H1 (cell line): ENCODE results near the gene MYO15B. TPM values are rescaled to one million over a fixed set of nuclear protein-coding genes. Genes with fewer than 3 reads are reported as not detected.

ENCODE experiments used
- CTCF ChIA-PET: fragments of 300-600 bp; sonication (Branson Sonifier 250); formaldehyde crosslinking; loops from one replicate; lab custom pipeline; 2021; ENCODE audit not compliant: partially characterized antibody; lab: Charles Lee
- POLR2A ChIA-PET: fragments of 300-600 bp; sonication (Branson Sonifier 250); formaldehyde crosslinking; loops from one replicate; lab custom pipeline; 2021; ENCODE audit warnings: inconsistent platforms; ENCODE audit not compliant: partially characterized antibody; lab: Charles Lee
- DNase-seq, 2 experiments: peaks; one replicate each; pipeline versions ENCODE4 v3.0.0 to v3.0.0-alpha.2; 2010 to 2022; ENCODE audit warnings: low spot score in 2 of 2, low read depth in 1 of 2, mixed read lengths in 1 of 2
- FAIRE-seq: peaks from 2 replicates; lab custom pipeline; 2011; peaks lifted over from hg19 to GRCh38; lab: Jason Lieb, UNC
- H2AFZ ChIP-seq: 2 replicates; pipeline ENCODE4 v1.8.1; 2012; ENCODE audit warnings: low read length, inconsistent platforms
- H2AK5ac ChIP-seq: 2 replicates; pipeline ENCODE4 v1.6.1; 2013; ENCODE audit warnings: low read depth, low read length
- H2BK120ac ChIP-seq: replicated peaks from 2 replicates; pipeline ENCODE3; 2013; ENCODE audit warnings: low read depth, low read length, inconsistent platforms
- H2BK12ac ChIP-seq: 2 replicates; pipeline ENCODE4 v1.6.1; 2013; ENCODE audit warnings: low read depth, low read length
- H2BK15ac ChIP-seq: 2 replicates; pipeline ENCODE4 v1.6.1; 2013; ENCODE audit warnings: low read length
- H2BK20ac ChIP-seq: 2 replicates; pipeline ENCODE4 v1.6.1; 2013; ENCODE audit warnings: low read length
- H2BK5ac ChIP-seq: 2 replicates; pipeline ENCODE4 v1.6.1; 2013; ENCODE audit warnings: low read depth, low read length
- H3K14ac ChIP-seq: 2 replicates; pipeline ENCODE4 v1.6.1; 2013; ENCODE audit warnings: inconsistent platforms; ENCODE audit not compliant: insufficient read length
- H3K18ac ChIP-seq: 2 replicates; pipeline ENCODE4 v1.6.1; 2013; ENCODE audit warnings: low read length; ENCODE audit errors: extremely low read depth
- H3K23ac ChIP-seq: 2 replicates; pipeline ENCODE4 v1.6.1; 2013; ENCODE audit warnings: inconsistent platforms; ENCODE audit not compliant: insufficient read length
- H3K23me2 ChIP-seq: 2 replicates; pipeline ENCODE4 v1.6.1; 2013; ENCODE audit warnings: low read depth, low read length
- H3K27ac ChIP-seq: 2 replicates; pipeline ENCODE4 v1.6.1; 2011; ENCODE audit warnings: low read depth, low read length, inconsistent platforms
- H3K27me3 ChIP-seq, 4 experiments: replicated peaks in 1 of 4; 1 replicate in 1 of 4; 2 replicates in 3 of 4; pipeline versions ENCODE4 v1.6.1 to v1.8.1; 2011 to 2013; ENCODE audit warnings: low read length in 3 of 4, mild to moderate bottlenecking in 3 of 4, inconsistent platforms in 2 of 4, mixed read lengths in 2 of 4, moderate library complexity in 1 of 4; ENCODE audit not compliant: control insufficient read depth in 3 of 4, insufficient read depth in 3 of 4; ENCODE audit errors: extremely low read depth in 1 of 4
- H3K36me3 ChIP-seq, 4 experiments: 2 replicates each; pipeline versions ENCODE4 v1.6.1 to v1.8.1; 2011 to 2013; ENCODE audit warnings: mild to moderate bottlenecking in 4 of 4, low read length in 3 of 4, moderate library complexity in 2 of 4, control low read depth in 1 of 4, inconsistent platforms in 1 of 4; ENCODE audit not compliant: insufficient read depth in 4 of 4, control insufficient read depth in 2 of 4
- H3K4ac ChIP-seq: replicated peaks from 2 replicates; pipeline ENCODE3; 2013; ENCODE audit warnings: low read length, low read depth, mixed read lengths, inconsistent platforms; ENCODE audit not compliant: insufficient read length
- H3K4me1 ChIP-seq, 4 experiments: replicated peaks in 1 of 4; 1 replicate in 1 of 4; 2 replicates in 3 of 4; pipeline versions ENCODE4 v1.6.1 to v1.8.1; 2011 to 2013; ENCODE audit warnings: low read length in 3 of 4, inconsistent platforms in 2 of 4, mixed read lengths in 1 of 4; ENCODE audit not compliant: insufficient read depth in 4 of 4, control insufficient read depth in 3 of 4
- H3K4me2 ChIP-seq, 2 experiments: 2 replicates each; pipeline versions ENCODE4 v1.6.1 to v1.8.1; 2011 to 2013; ENCODE audit warnings: low read depth in 2 of 2, low read length in 2 of 2, control low read depth in 1 of 2, inconsistent platforms in 1 of 2, mild to moderate bottlenecking in 1 of 2; ENCODE audit not compliant: insufficient read depth in 1 of 2
- H3K4me3 ChIP-seq, 4 experiments: fragments of 200-600, 300-600 bp in 1 of 4; sonication (generic), shearing (Covaris generic), sonication (Bioruptor Twin) in 1 of 4; 2 replicates each; pipeline versions ENCODE4 v1.5.1 to v1.8.1; 2011 to 2016; ENCODE audit warnings: low read length in 4 of 4, low read depth in 3 of 4, control low read depth in 2 of 4, inconsistent platforms in 2 of 4, mild to moderate bottlenecking in 2 of 4, mixed read lengths in 1 of 4, moderate library complexity in 1 of 4; ENCODE audit not compliant: insufficient read depth in 2 of 4; ENCODE audit errors: extremely low read depth in 1 of 4
- H3K56ac ChIP-seq: replicated peaks from 2 replicates; pipeline ENCODE3; 2013; ENCODE audit warnings: low read depth, mild to moderate bottlenecking, mixed read lengths, low read length, inconsistent platforms; ENCODE audit not compliant: insufficient read length
- H3K79me1 ChIP-seq: 2 replicates; pipeline ENCODE4 v1.6.1; 2013; ENCODE audit warnings: low read depth, low read length, control low read depth
- H3K79me2 ChIP-seq, 2 experiments: 2 replicates each; pipeline versions ENCODE4 v1.6.1 to v1.8.1; 2012 to 2013; ENCODE audit warnings: low read length in 2 of 2, mild to moderate bottlenecking in 2 of 2, inconsistent platforms in 1 of 2; ENCODE audit not compliant: insufficient read depth in 2 of 2, control insufficient read depth in 1 of 2
- H3K9ac ChIP-seq, 4 experiments: replicated peaks in 1 of 4; 1 replicate in 1 of 4; 2 replicates in 3 of 4; pipeline versions ENCODE4 v1.6.1 to v1.8.1; 2011 to 2013; ENCODE audit warnings: low read depth in 3 of 4, low read length in 3 of 4, control low read depth in 2 of 4, mild to moderate bottlenecking in 2 of 4, moderate library complexity in 2 of 4, inconsistent platforms in 1 of 4; ENCODE audit errors: extremely low read depth in 1 of 4
- H3K9me3 ChIP-seq, 2 experiments: 2 replicates each; pipeline versions ENCODE4 v1.6.1 to v1.8.1; 2012 to 2013; ENCODE audit warnings: mild to moderate bottlenecking in 2 of 2, moderate library complexity in 2 of 2, control low read depth in 1 of 2, inconsistent platforms in 1 of 2, low read depth in 1 of 2, low read length in 1 of 2, mixed read lengths in 1 of 2; ENCODE audit not compliant: insufficient read depth in 2 of 2
- H4K20me1 ChIP-seq, 2 experiments: replicated peaks in 1 of 2; 2 replicates each; pipeline versions ENCODE3 to v1.8.1; 2011 to 2013; ENCODE audit warnings: inconsistent platforms in 2 of 2, low read length in 2 of 2, mild to moderate bottlenecking in 1 of 2; ENCODE audit not compliant: insufficient read depth in 2 of 2, control insufficient read depth in 1 of 2
- H4K5ac ChIP-seq: 2 replicates; pipeline ENCODE4 v1.6.1; 2013; ENCODE audit warnings: low read length, low read depth, mixed read lengths, inconsistent platforms; ENCODE audit not compliant: insufficient read length
- H4K8ac ChIP-seq: 2 replicates; pipeline ENCODE4 v1.8.0; 2013; ENCODE audit warnings: mild to moderate bottlenecking, moderate library complexity, low read length, inconsistent platforms; ENCODE audit not compliant: insufficient read depth; ENCODE audit errors: extremely low read depth
- H4K91ac ChIP-seq: replicated peaks from 2 replicates; pipeline ENCODE3; 2013; ENCODE audit warnings: low read length, mixed read lengths, inconsistent platforms; ENCODE audit not compliant: insufficient read length
- BCL11A ChIP-seq, 2 experiments: IDR thresholded peaks; one replicate each; pipeline ENCODE4 v1.6.1; 2011; ENCODE audit warnings: low read depth in 2 of 2, low read length in 2 of 2, mild to moderate bottlenecking in 2 of 2
- CHD2 ChIP-seq: IDR thresholded peaks from 2 replicates; pipeline ENCODE4 v1.6.1; 2012; ENCODE audit warnings: low read length, improper control_type of control experiment
- GABPA ChIP-seq: IDR thresholded peaks from 2 replicates; pipeline ENCODE4 v1.6.1; 2011; ENCODE audit warnings: mild to moderate bottlenecking, low read length, moderate library complexity, borderline replicate concordance; ENCODE audit not compliant: insufficient read depth
- GTF2F1 ChIP-seq: IDR thresholded peaks from 2 replicates; pipeline ENCODE4 v1.6.1; 2012; ENCODE audit warnings: low read depth, low read length, improper control_type of control experiment, borderline replicate concordance
- HDAC6 ChIP-seq: IDR thresholded peaks from one replicate; pipeline ENCODE4 v1.7.1; 2012; ENCODE audit warnings: low read depth, mild to moderate bottlenecking, inconsistent platforms, low read length, moderate library complexity
- JUN ChIP-seq: IDR thresholded peaks from 2 replicates; pipeline ENCODE4 v1.6.1; 2011; ENCODE audit warnings: low read depth, mild to moderate bottlenecking, improper control_type of control experiment, low read length
- JUND ChIP-seq: IDR thresholded peaks from 2 replicates; pipeline ENCODE4 v1.6.1; 2011; ENCODE audit warnings: mild to moderate bottlenecking, improper control_type of control experiment, low read length
- KDM1A ChIP-seq: fragments of 200-600, 300-600 bp; sonication (generic); IDR thresholded peaks from 2 replicates; pipeline ENCODE4 v1.7.1; 2016; ENCODE audit warnings: mild to moderate bottlenecking, low read length, borderline replicate concordance
- MAFK ChIP-seq: IDR thresholded peaks from 2 replicates; pipeline ENCODE4 v1.6.1; 2012; ENCODE audit warnings: low read depth, mild to moderate bottlenecking, improper control_type of control experiment, low read length
- POLR2A ChIP-seq, 2 experiments: IDR thresholded peaks; 1 replicate in 1 of 2; 2 replicates in 1 of 2; pipeline ENCODE4 v1.6.1; 2011; ENCODE audit warnings: low read depth in 2 of 2, low read length in 2 of 2, mild to moderate bottlenecking in 2 of 2; ENCODE audit errors: control extremely low read depth in 1 of 2
- RAD21 ChIP-seq, 2 experiments: IDR thresholded peaks in 1 of 2; conservative IDR thresholded peaks in 1 of 2; 2 replicates each; pipeline ENCODE4 v1.6.1; 2011; ENCODE audit warnings: low read depth in 2 of 2, low read length in 2 of 2, improper control_type of control experiment in 1 of 2, inconsistent platforms in 1 of 2, mild to moderate bottlenecking in 1 of 2, moderate library complexity in 1 of 2
- RNF2 ChIP-seq: fragments of 200-900, 300-1000 bp; sonication (generic); IDR thresholded peaks from 2 replicates; pipeline ENCODE4 v1.7.1; 2016; ENCODE audit warnings: borderline replicate concordance, low read depth, mild to moderate bottlenecking, antibody characterized with exemption, low read length; ENCODE audit not compliant: poor library complexity, severe bottlenecking; ENCODE audit errors: missing control alignments
- SAP30 ChIP-seq: fragments of 300-600 bp; sonication (generic); IDR thresholded peaks from 2 replicates; pipeline ENCODE4 v1.7.1; 2012; ENCODE audit warnings: low read length, moderate library complexity, mild to moderate bottlenecking, inconsistent platforms; ENCODE audit not compliant: insufficient read depth, insufficient replicate concordance
- SP4 ChIP-seq: IDR thresholded peaks from 2 replicates; pipeline ENCODE4 v1.6.1; 2012; ENCODE audit warnings: low read length, inconsistent platforms
- WGBS, 2 experiments: shearing (Covaris generic) in 1 of 2; methylation state at CpG; one replicate each; pipeline versions ENCODE4 v1.1.6 to v1.1.7; 2013 to 2015; ENCODE audit warnings: low lambda C conversion rate in 2 of 2, mixed read lengths in 2 of 2, inconsistent platforms in 1 of 2, low coverage in 1 of 2, missing lambda C conversion rate in 1 of 2; ENCODE audit not compliant: insufficient replicate concordance in 2 of 2, insufficient coverage in 1 of 2, insufficient read length in 1 of 2; ENCODE audit errors: extremely low coverage in 1 of 2, missing lambda C conversion rate in 1 of 2; 5-methylcytosine and 5-hydroxymethylcytosine counted together
- polyA plus RNA-seq, 7 experiments: library from polyadenylated mRNA; depleted of rRNA in 3 of 7; stranded (reverse) in 5 of 7; unstranded in 2 of 7; fragments of >200 nt in 5 of 7; fragments of 200-250 nt in 2 of 7; gene quantifications; 1 replicate in 5 of 7; 2 replicates in 1 of 7; 4 replicates in 1 of 7; pipeline versions ENCODE4 v1.2.1 to v1.2.3, GENCODE V29; 2011 to 2013; ENCODE audit warnings: missing spikeins in 2 of 7, mixed read lengths in 2 of 7
- total RNA-seq: library from RNA; stranded (reverse); fragmentation: NEBNext Ultra II Directional; extraction: Animal tissue kit (Norgen Biotek cat#: 25700); gene quantifications from 2 replicates; pipeline ENCODE4 v1.2.1, GENCODE V29; 2021

The MYO15B gene
- total and polyA plus RNA-seq, 2 of the 8 experiments (the other 6 are each of a cell fraction or from before 2014, with no cell fraction given): 7.1 to 11.2 TPM

GRCh38 chr17:75634376-75634740, 46.8 kb downstream of the MYO15B start:
- Histone ChIP-seq H2BK20ac (no peak overlapping the region), H3K23me2 (no peaks in the 10 kb centered on the region), H2BK15ac (no peak overlapping the region), H3K9me3 (no peaks in the 10 kb centered on the region), H2BK5ac (no peak overlapping the region), H2AK5ac (no peak overlapping the region), H3K4me2 (peak overlapping the region; percentile 20 to 45; a peak in 2 of 4 replicates), H4K20me1 (peaks cover 5 to 20% of the 10 kb centered on the region in 2 experiments), H4K8ac (no peak overlapping the region), H3K14ac (no peak overlapping the region), H3K4me3 (no peak overlapping the region; a peak in 2 of 8 replicates), H3K4me1 (peaks cover 0 to 16% (median 11%) of the 10 kb centered on the region in 4 experiments; a peak in 5 of 7 replicates), H4K91ac (no peak overlapping the region), H3K36me3 (peaks cover 0 to 3% (median under 1%) of the 10 kb centered on the region in 4 experiments; a peak in 2 of 8 replicates), H3K4ac (no peak overlapping the region), H3K79me1 (no peaks in the 10 kb centered on the region), H2BK120ac (no peak overlapping the region), H3K79me2 (no peaks in the 10 kb centered on the region), H3K27ac (no peak overlapping the region), H3K27me3 (no peaks in the 10 kb centered on the region), H4K5ac (no peak overlapping the region), H2BK12ac (no peak overlapping the region), H3K9ac (no peak overlapping the region), H3K23ac (no peak overlapping the region), H3K18ac (no peak overlapping the region), H3K56ac (no peak overlapping the region), H2AFZ (no peak overlapping the region)
- 88% methylated on average over 9 of the region's 9 CpGs; no CpG with 5 or more reads in 1 of the 2 experiments for WGBS, 2 experiments
- no peak for FAIRE-seq
- ChIA-PET CTCF (interaction anchor here (0.6 to 59.2 kb wide), 33 partner anchors 10 to 404 kb away, joined by 3 to 2200 read pairs (median 6); partner anchors contain the start of genes RECQL5, SAP30BP, SMIM5 and TSEN54), POLR2A (interaction anchor here (0.8 to 3.4 kb wide), 13 partner anchors 9 to 1196 kb away, joined by 3 to 19 read pairs (median 4); partner anchors contain the start of genes RECQL5 and SAP30BP)
- DNase-seq: no peak
- TF ChIP-seq SAP30 (no peak), HDAC6 (no peak), KDM1A (no peak), SP4 (no peak), BCL11A (IDR thresholded peaks at IDR 0.05; ENCODE audit: low read depth in 2 of 2, low read length in 2 of 2) (no peak), RAD21 (IDR thresholded peaks at IDR 0.05 in 1 of 2, conservative IDR thresholded peaks at IDR 0.05 in 1 of 2; ENCODE audit: low read depth in 2 of 2, low read length in 2 of 2) (no peak), GTF2F1 (no peak), JUND (no peak), CHD2 (no peak), RNF2 (no peak), JUN (no peak), MAFK (no peak), GABPA (no peak), POLR2A (IDR thresholded peaks at IDR 0.05; ENCODE audit: control extremely low read depth in 1 of 2, low read depth in 2 of 2, low read length in 2 of 2) (no peak)
